GM19193 (cell line): ENCODE results near the gene PSORS1C2.

Source experiments
- POLR2A ChIP-seq: IDR thresholded peaks from 4 replicates; pipeline ENCODE4 v1.6.1; 2011; ENCODE audit not compliant: insufficient read depth, insufficient read length; ENCODE audit errors: extremely low read depth

PSORS1C2 gene

GRCh38 chr6:31138982-31139381 lies at the start of gene PSORS1C2:
Gene PSORS1C2, minus strand, starts transcription at chr6:31139066. Its CDS starts 40 bp downstream, at chr6:31139026.
- TF ChIP-seq POLR2A, result no peak

GRCh38 chr6:31187780-31188194 lies 48.9 kb upstream of the PSORS1C2 start:
- no peak for TF ChIP-seq POLR2A

- no peak for TF ChIP-seq POLR2A
These were observed 47.3 kb upstream of the PSORS1C2 start for GRCh38 chr6:31186052-31186734.

GRCh38 chr6:31180500-31180899 lies 41.6 kb upstream of the PSORS1C2 start:
- no peak for TF ChIP-seq POLR2A

GRCh38 chr6:31179896-31180295 lies 41.0 kb upstream of the PSORS1C2 start:
- no peak for TF ChIP-seq POLR2A

- TF ChIP-seq POLR2A, result no peak
These were observed 40.1 kb upstream of the PSORS1C2 start for GRCh38 chr6:31179042-31179386.

GRCh38 chr6:31178143-31179041 lies 39.5 kb upstream of the PSORS1C2 start:
- no peak for TF ChIP-seq POLR2A

- TF ChIP-seq POLR2A, result no peak
These were observed 37.1 kb upstream of the PSORS1C2 start for GRCh38 chr6:31175971-31176370.

GRCh38 chr6:31174378-31174777 lies 35.5 kb upstream of the PSORS1C2 start:
- no peak for TF ChIP-seq POLR2A

- TF ChIP-seq POLR2A, result no peak
These were observed 34.5 kb upstream of the PSORS1C2 start for GRCh38 chr6:31173406-31173805.

- no peak for TF ChIP-seq POLR2A
These were observed 34.1 kb upstream of the PSORS1C2 start for GRCh38 chr6:31172973-31173384.

GRCh38 chr6:31171931-31172905 lies 33.4 kb upstream of the PSORS1C2 start:
- no peak for TF ChIP-seq POLR2A

- no peak for TF ChIP-seq POLR2A
These were observed 32.3 kb upstream of the PSORS1C2 start for GRCh38 chr6:31170987-31171671.

- TF ChIP-seq POLR2A, result no peak
These were observed 31.7 kb upstream of the PSORS1C2 start, which contains the start of gene POU5F1 for GRCh38 chr6:31170600-31170881. Gene POU5F1, minus strand, starts transcription at chr6:31170682. Its CDS starts 62 bp downstream, at chr6:31170620.

- TF ChIP-seq POLR2A, result no peak
These were observed 30.4 kb upstream of the PSORS1C2 start for GRCh38 chr6:31169123-31169857.

GRCh38 chr6:31168606-31169005 lies 29.7 kb upstream of the PSORS1C2 start:
- TF ChIP-seq POLR2A, result no peak
